IPS-20b (cell line): Measurements from ENCODE around the gene SGMS1.

ENCODE experiments used
- H3K27ac ChIP-seq: one replicate; pipeline ENCODE4 v1.5.1; 2013; ENCODE audit warnings: low read length
- H3K27me3 ChIP-seq: 2 replicates; pipeline ENCODE4 v1.6.1; 2013; ENCODE audit warnings: mild to moderate bottlenecking, low read length, inconsistent platforms; ENCODE audit not compliant: insufficient read depth
- H3K36me3 ChIP-seq: 2 replicates; pipeline ENCODE4 v1.6.1; 2013; ENCODE audit warnings: low read depth, mild to moderate bottlenecking, inconsistent platforms, low read length, moderate library complexity; ENCODE audit not compliant: insufficient read depth
- H3K4me1 ChIP-seq: 2 replicates; pipeline ENCODE4 v1.6.1; 2013; ENCODE audit warnings: mild to moderate bottlenecking, control low read depth, inconsistent platforms, low read length, moderate library complexity; ENCODE audit not compliant: insufficient read depth
- H3K4me3 ChIP-seq: 2 replicates; pipeline ENCODE4 v1.5.1; 2013; ENCODE audit warnings: mild to moderate bottlenecking, low read length, inconsistent platforms
- H3K9ac ChIP-seq: 2 replicates; pipeline ENCODE4 v1.6.1; 2013; ENCODE audit warnings: low read depth, mild to moderate bottlenecking, inconsistent platforms, low read length, moderate library complexity
- H3K9me3 ChIP-seq: 2 replicates; pipeline ENCODE4 v1.6.1; 2013; ENCODE audit warnings: mild to moderate bottlenecking, low read depth, low read length, inconsistent platforms; ENCODE audit not compliant: insufficient read depth

SGMS1 gene

GRCh38 chr10:50295367-50295766 is 328.4 kb downstream of the SGMS1 start:
- Histone ChIP-seq H3K36me3 (no peaks in the 10 kb centered on the region), H3K9me3 (no peaks in the 10 kb centered on the region), H3K27ac (no peak overlapping the region), H3K4me1 (no peaks in the 10 kb centered on the region), H3K9ac (no peak overlapping the region), H3K27me3 (no peaks in the 10 kb centered on the region), H3K4me3 (no peak overlapping the region)

GRCh38 chr10:50294582-50294981 is 329.2 kb downstream of the SGMS1 start:
- Histone ChIP-seq H3K27me3 (no peaks in the 10 kb centered on the region), H3K9ac (no peak overlapping the region), H3K4me3 (no peak overlapping the region), H3K9me3 (no peaks in the 10 kb centered on the region), H3K36me3 (no peaks in the 10 kb centered on the region), H3K4me1 (no peaks in the 10 kb centered on the region), H3K27ac (no peak overlapping the region)

GRCh38 chr10:50293513-50294313 is 330.0 kb downstream of the SGMS1 start:
- Histone ChIP-seq H3K27ac (no peak overlapping the region), H3K4me1 (no peaks in the 10 kb centered on the region), H3K27me3 (no peaks in the 10 kb centered on the region), H3K9me3 (no peaks in the 10 kb centered on the region), H3K36me3 (no peaks in the 10 kb centered on the region), H3K9ac (no peak overlapping the region), H3K4me3 (no peak overlapping the region)

- Histone ChIP-seq H3K9me3 (no peaks in the 10 kb centered on the region), H3K27me3 (no peaks in the 10 kb centered on the region), H3K27ac (no peak overlapping the region), H3K9ac (no peak overlapping the region), H3K4me1 (no peaks in the 10 kb centered on the region), H3K36me3 (no peaks in the 10 kb centered on the region), H3K4me3 (no peak overlapping the region)
These were observed 332.4 kb downstream of the SGMS1 start for GRCh38 chr10:50291261-50291850.

GRCh38 chr10:50289196-50289595 is 334.6 kb downstream of the SGMS1 start:
- no peak overlapping the region for H3K27ac ChIP-seq
- no peaks in the 10 kb centered on the region for H3K36me3 ChIP-seq
- no peaks in the 10 kb centered on the region for H3K9me3 ChIP-seq
- no peak overlapping the region for H3K9ac ChIP-seq
- no peaks in the 10 kb centered on the region for H3K27me3 ChIP-seq
- no peak overlapping the region for H3K4me3 ChIP-seq
- H3K4me1 ChIP-seq = no peaks in the 10 kb centered on the region

GRCh38 chr10:50286996-50287803 is 336.6 kb downstream of the SGMS1 start:
- H3K4me3 ChIP-seq = no peak overlapping the region
- no peaks in the 10 kb centered on the region for H3K9me3 ChIP-seq
- H3K27me3 ChIP-seq = no peaks in the 10 kb centered on the region
- no peaks in the 10 kb centered on the region for H3K4me1 ChIP-seq
- no peaks in the 10 kb centered on the region for H3K36me3 ChIP-seq
- H3K9ac ChIP-seq = no peak overlapping the region
- no peak overlapping the region for H3K27ac ChIP-seq

GRCh38 chr10:50286517-50286916 is 337.2 kb downstream of the SGMS1 start:
- H3K4me1 ChIP-seq = no peaks in the 10 kb centered on the region
- no peaks in the 10 kb centered on the region for H3K9me3 ChIP-seq
- no peak overlapping the region for H3K27ac ChIP-seq
- H3K9ac ChIP-seq = no peak overlapping the region
- no peaks in the 10 kb centered on the region for H3K36me3 ChIP-seq
- no peak overlapping the region for H3K4me3 ChIP-seq
- H3K27me3 ChIP-seq = no peaks in the 10 kb centered on the region

- Histone ChIP-seq H3K9me3 (no peaks in the 10 kb centered on the region), H3K27me3 (no peaks in the 10 kb centered on the region), H3K36me3 (no peaks in the 10 kb centered on the region), H3K27ac (no peak overlapping the region), H3K4me3 (no peak overlapping the region), H3K9ac (no peak overlapping the region), H3K4me1 (no peaks in the 10 kb centered on the region; the same call in 1 of the 2 replicates)
These were observed 341.7 kb downstream of the SGMS1 start for GRCh38 chr10:50281967-50282522.

GRCh38 chr10:50281210-50281966 is 342.4 kb downstream of the SGMS1 start:
- Histone ChIP-seq H3K9ac (no peak overlapping the region), H3K36me3 (no peaks in the 10 kb centered on the region), H3K27ac (no peak overlapping the region), H3K4me1 (no peaks in the 10 kb centered on the region; the same call in 1 of the 2 replicates), H3K27me3 (no peaks in the 10 kb centered on the region), H3K4me3 (no peak overlapping the region), H3K9me3 (no peaks in the 10 kb centered on the region)

- no peaks in the 10 kb centered on the region for H3K36me3 ChIP-seq
- H3K27ac ChIP-seq = no peak overlapping the region
- H3K9me3 ChIP-seq = no peaks in the 10 kb centered on the region
- no peak overlapping the region for H3K4me3 ChIP-seq
- H3K27me3 ChIP-seq = no peaks in the 10 kb centered on the region
- no peak overlapping the region for H3K9ac ChIP-seq
- no peaks in the 10 kb centered on the region; the same call in 1 of the 2 replicates for H3K4me1 ChIP-seq
These were observed 343.5 kb downstream of the SGMS1 start for GRCh38 chr10:50280049-50280841.
